ENCODE results near the gene DPY19L3. TPM values are rescaled to one million over a fixed set of nuclear protein-coding genes. Genes with fewer than 3 reads are reported as not detected.
"Not testable (repeated sequence)": the region's sequence is repeated elsewhere in the genome, so short reads cannot be mapped to it uniquely, and the experiment has no call there.

The DPY19L3 gene
- total and polyA plus RNA-seq, 2 donors: 6.9 to 62.7 TPM

GRCh38 chr19:32465176-32465575 is 59.6 kb downstream of the DPY19L3 start:
- WGBS: 93% methylated on average over 2 of the region's 2 CpGs
- Histone ChIP-seq H3K27ac (ENCODE audit: low read depth) (no peak overlapping the region), H3K36me3 (ENCODE audit: insufficient read depth) (peaks cover 2% of the 10 kb centered on the region), H3K4me1 (ENCODE audit: insufficient read depth) (no peaks in the 10 kb centered on the region), H3K4me3 (ENCODE audit: low read depth, low read length) (no peak overlapping the region)
- DNase-seq (ENCODE audit: extremely low spot score): no peak

DNA sequence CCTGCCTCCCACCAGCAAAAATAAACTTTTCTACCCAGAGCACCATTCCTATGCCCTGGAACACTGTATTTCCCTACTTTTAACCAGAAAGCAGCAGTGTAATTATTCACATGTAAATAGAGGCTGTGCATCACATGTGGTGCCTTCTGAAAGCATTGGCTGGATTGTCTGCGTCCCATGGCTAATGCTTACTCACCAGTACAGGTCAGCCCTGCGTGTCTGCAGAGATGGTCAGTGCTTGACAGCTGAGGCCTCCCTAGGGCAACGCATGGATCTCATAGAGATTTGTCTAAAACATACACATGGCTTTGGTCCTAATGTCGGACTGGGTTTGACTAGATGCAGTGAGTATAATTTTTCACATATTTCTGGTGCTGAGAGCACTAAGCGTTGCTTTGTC is 64.2 kb downstream of the DPY19L3 start:
- 93% methylated on average over 5 of the region's 5 CpGs for WGBS
- H3K4me1 ChIP-seq (ENCODE audit: insufficient read depth): no peaks in the 10 kb centered on the region

GRCh38 chr19:32471095-32471494 is 65.5 kb downstream of the DPY19L3 start:
- no peak for DNase-seq (ENCODE audit: extremely low spot score)
- peaks cover 2% of the 10 kb centered on the region for H3K36me3 ChIP-seq (ENCODE audit: insufficient read depth)
- H3K4me1 ChIP-seq (ENCODE audit: insufficient read depth): no peaks in the 10 kb centered on the region
- H3K4me3 ChIP-seq (ENCODE audit: low read depth, low read length): no peak overlapping the region
- H3K27ac ChIP-seq (ENCODE audit: low read depth): no peak overlapping the region
- 78% methylated on average over 7 of the region's 7 CpGs for WGBS

More for the DNA sequence above, 64.2 kb downstream of the DPY19L3 start:
- Histone ChIP-seq H3K4me3 (ENCODE audit: low read depth, low read length) (no peak overlapping the region), H3K36me3 (ENCODE audit: insufficient read depth) (peaks cover 2% of the 10 kb centered on the region), H3K27ac (ENCODE audit: low read depth) (no peak overlapping the region)
- DNase-seq (ENCODE audit: extremely low spot score): no peak

GRCh38 chr19:32471811-32472210 is 66.2 kb downstream of the DPY19L3 start:
- H3K27ac ChIP-seq (ENCODE audit: low read depth): no peak overlapping the region
- no peak overlapping the region for H3K4me3 ChIP-seq (ENCODE audit: low read depth, low read length)
- H3K36me3 ChIP-seq (ENCODE audit: insufficient read depth): peaks cover 2% of the 10 kb centered on the region
- no peaks in the 10 kb centered on the region for H3K4me1 ChIP-seq (ENCODE audit: insufficient read depth)
- WGBS: 80% methylated on average over 7 of the region's 7 CpGs
- DNase-seq (ENCODE audit: extremely low spot score): no peak

GRCh38 chr19:32475141-32476031 is 69.8 kb downstream of the DPY19L3 start:
- Histone ChIP-seq H3K4me1 (ENCODE audit: insufficient read depth) (no peaks in the 10 kb centered on the region), H3K36me3 (ENCODE audit: insufficient read depth) (no peaks in the 10 kb centered on the region), H3K27ac (ENCODE audit: low read depth) (no peak overlapping the region), H3K4me3 (ENCODE audit: low read depth, low read length) (no peak overlapping the region)
- WGBS: 94% methylated on average over 11 of the region's 11 CpGs
- no peak for DNase-seq (ENCODE audit: extremely low spot score)

DNA sequence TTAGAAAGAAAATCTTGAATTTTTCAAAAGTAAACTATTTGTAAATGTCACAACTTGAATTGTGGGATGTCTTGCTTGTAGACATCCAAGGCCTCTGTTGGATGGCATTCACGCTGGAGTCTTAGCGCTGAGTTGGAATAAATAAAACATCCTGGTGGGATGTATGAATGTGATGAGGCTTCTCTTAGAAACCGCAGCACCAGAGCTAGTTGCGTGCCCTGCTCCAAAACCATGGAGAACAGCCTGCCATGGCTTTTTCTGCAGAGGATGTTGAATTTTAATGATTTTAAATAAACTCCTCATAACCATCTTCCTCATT is 70.4 kb downstream of the DPY19L3 start:
- no peak for DNase-seq (ENCODE audit: extremely low spot score)
- Histone ChIP-seq H3K4me1 (ENCODE audit: insufficient read depth) (no peaks in the 10 kb centered on the region), H3K36me3 (ENCODE audit: insufficient read depth) (no peaks in the 10 kb centered on the region), H3K4me3 (ENCODE audit: low read depth, low read length) (no peak overlapping the region), H3K27ac (ENCODE audit: low read depth) (no peak overlapping the region)
- WGBS: 95% methylated on average over 4 of the region's 4 CpGs

DNA sequence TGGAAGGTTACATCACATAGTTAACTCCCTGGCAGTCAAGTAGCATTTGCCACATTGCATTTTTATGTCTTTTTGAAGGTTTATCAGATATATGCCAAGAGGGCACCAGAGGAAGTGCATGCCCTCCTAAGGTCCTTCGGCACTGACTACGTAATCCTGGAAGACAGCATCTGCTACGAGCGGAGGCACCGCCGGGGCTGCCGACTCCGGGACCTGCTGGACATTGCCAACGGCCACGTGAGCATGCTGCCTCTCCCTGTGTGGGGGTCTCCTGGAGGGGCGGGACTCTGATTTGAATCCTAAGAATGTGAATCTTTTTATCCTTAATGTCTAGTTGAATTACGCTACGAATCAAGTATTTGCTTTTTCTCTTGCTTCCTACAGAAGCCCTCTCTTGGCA is 74.8 kb downstream of the DPY19L3 start:
- Histone ChIP-seq H3K4me1 (ENCODE audit: insufficient read depth) (no peaks in the 10 kb centered on the region), H3K27ac (ENCODE audit: low read depth) (no peak overlapping the region), H3K36me3 (ENCODE audit: insufficient read depth) (no peaks in the 10 kb centered on the region), H3K4me3 (ENCODE audit: low read depth, low read length) (no peak overlapping the region)
- 82% methylated on average over 13 of the region's 13 CpGs for WGBS
- DNase-seq (ENCODE audit: extremely low spot score): no peak

DNA sequence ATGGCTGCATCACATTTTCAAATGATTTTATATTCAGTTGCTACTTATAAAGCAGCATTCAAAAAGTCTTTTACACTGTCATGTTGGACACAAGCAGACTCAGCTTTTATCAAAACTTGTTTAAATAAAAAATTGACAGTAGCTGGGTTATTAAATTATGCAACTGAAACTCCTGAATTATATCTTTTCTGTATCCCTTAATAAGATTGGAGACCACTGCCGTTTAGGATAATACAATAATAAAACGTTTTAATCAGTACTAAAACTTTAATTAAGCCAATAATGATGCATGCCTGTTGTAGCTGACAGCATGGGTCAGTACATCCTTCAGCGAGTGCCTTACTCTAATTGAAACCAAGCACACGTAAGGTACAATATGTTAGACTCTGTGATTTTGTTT is 78.0 kb downstream of the DPY19L3 start:
- Histone ChIP-seq H3K4me1 (ENCODE audit: insufficient read depth) (no peaks in the 10 kb centered on the region), H3K27ac (ENCODE audit: low read depth) (no peak overlapping the region), H3K4me3 (ENCODE audit: low read depth, low read length) (no peak overlapping the region), H3K36me3 (ENCODE audit: insufficient read depth) (peaks cover 1% of the 10 kb centered on the region)
- DNase-seq (ENCODE audit: extremely low spot score): no peak
- 86% methylated on average over 4 of the region's 4 CpGs for WGBS

DNA sequence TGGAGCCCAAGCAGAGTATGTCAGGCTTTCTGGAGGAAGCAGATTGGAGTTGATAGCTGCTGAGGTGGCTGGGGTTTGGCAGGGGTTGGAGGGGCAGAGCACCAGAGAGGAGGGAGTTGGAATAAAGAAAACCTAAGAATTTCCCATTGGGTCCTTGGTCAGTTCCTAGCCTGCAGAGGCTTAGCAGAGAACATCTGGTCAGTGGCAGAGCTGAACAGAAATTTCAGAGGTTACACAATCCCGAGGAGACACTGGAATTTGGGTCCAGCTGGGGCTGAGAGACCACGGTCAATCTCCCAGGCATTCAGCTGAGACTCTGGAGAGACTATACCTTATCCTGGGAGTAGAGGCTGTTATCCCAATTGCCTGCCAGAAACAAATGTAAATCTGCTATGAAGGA is 84.4 kb downstream of the DPY19L3 start:
- DNase-seq (ENCODE audit: extremely low spot score): no peak
- 75% methylated on average over 2 of the region's 2 CpGs for WGBS
- no peak overlapping the region for H3K4me3 ChIP-seq (ENCODE audit: low read depth, low read length)
- no peak overlapping the region for H3K27ac ChIP-seq (ENCODE audit: low read depth)
- no peaks in the 10 kb centered on the region for H3K4me1 ChIP-seq (ENCODE audit: insufficient read depth)
- peaks cover 1% of the 10 kb centered on the region for H3K36me3 ChIP-seq (ENCODE audit: insufficient read depth)

DNA sequence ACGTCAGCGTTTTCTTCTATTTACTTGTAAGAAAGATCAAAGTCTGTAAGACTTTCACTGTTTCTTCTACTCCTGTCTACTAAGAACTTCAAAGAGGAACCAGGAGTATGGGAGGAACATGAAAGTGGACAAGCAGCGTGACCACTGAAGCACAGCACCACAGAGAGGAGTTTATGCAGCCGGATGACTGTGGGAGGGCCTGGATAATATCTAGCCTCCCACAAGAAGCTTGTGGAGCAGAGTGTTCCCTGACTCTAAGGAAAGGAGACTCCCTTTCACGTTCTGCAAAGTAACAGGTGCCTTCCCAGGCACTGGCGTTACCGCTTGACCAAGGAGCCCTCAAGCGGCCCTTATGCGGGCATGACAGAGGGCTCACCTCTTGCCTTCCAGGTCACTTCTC is 91.8 kb downstream of the DPY19L3 start:
- no peak overlapping the region for H3K4me3 ChIP-seq (ENCODE audit: low read depth, low read length)
- DNase-seq (ENCODE audit: extremely low spot score): no peak
- WGBS: 85% methylated on average over 9 of the region's 9 CpGs

DNA sequence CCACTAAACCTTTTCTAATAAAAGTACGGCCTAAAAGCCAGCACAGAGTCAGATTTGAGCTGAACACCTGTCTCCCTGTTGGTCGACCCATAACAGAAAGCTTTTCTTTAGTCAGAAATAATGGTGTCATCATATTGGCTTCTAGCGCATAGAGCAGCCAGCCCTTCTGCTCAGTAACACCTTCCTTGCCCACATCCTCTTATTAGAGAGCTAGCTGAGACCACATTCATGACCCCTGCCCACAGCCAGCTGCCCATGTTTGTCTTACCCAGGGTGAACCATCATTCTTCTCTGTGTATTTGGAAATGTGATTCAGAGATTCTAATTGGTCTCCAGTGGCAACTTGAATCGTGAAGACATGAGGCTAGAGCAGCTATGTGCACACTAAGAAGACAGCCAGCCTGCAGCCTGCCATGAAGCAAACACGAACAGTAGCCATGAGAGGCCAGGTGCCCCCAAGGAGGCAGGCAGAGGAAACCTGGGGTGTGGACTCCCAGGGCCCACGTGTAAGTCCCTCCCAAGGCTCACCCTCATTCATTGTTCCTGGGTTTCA is 93.2 kb downstream of the DPY19L3 start:
- DNase-seq (ENCODE audit: extremely low spot score): no peak
- no peak overlapping the region for H3K4me3 ChIP-seq (ENCODE audit: low read depth, low read length)
- H3K4me1 ChIP-seq (ENCODE audit: insufficient read depth): no peaks in the 10 kb centered on the region
- H3K27ac ChIP-seq (ENCODE audit: low read depth): no peak overlapping the region
- 56% methylated on average over 6 of the region's 6 CpGs for WGBS
- H3K36me3 ChIP-seq (ENCODE audit: insufficient read depth): no peaks in the 10 kb centered on the region

More for the DNA sequence above, 91.8 kb downstream of the DPY19L3 start:
- no peak overlapping the region for H3K27ac ChIP-seq (ENCODE audit: low read depth)
- H3K4me1 ChIP-seq (ENCODE audit: insufficient read depth): no peaks in the 10 kb centered on the region
- H3K36me3 ChIP-seq (ENCODE audit: insufficient read depth): no peaks in the 10 kb centered on the region

DNA sequence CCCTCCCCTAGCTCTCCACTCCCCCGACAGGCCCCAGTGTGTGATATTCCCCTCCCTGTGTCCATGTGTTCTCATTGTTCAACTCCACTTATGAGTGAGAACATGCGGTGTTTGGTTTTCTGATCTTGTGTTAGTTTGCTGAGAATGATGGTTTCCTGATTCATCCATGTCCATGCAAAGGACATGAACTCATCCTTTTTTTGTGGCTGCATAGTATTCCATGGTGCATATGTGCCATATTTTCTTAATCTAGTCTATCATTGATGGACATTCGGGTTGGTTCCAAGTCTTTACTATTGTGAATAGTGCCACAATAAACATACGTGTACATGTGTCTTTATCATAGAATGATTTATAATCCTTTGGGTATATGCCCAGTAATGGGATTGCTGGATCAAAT is 106.9 kb downstream of the DPY19L3 start:
- H3K4me3 ChIP-seq (ENCODE audit: low read depth, low read length); H3K36me3 ChIP-seq (ENCODE audit: insufficient read depth); H3K4me1 ChIP-seq (ENCODE audit: insufficient read depth); H3K27ac ChIP-seq (ENCODE audit: low read depth); DNase-seq (ENCODE audit: extremely low spot score): not testable (repeated sequence)
- WGBS: 85% methylated on average over 4 of the region's 4 CpGs

GRCh38 chr19:32519023-32519422 is 113.5 kb downstream of the DPY19L3 start:
- no peak overlapping the region for H3K27ac ChIP-seq (ENCODE audit: low read depth)
- H3K36me3 ChIP-seq (ENCODE audit: insufficient read depth): no peaks in the 10 kb centered on the region
- no peaks in the 10 kb centered on the region for H3K4me1 ChIP-seq (ENCODE audit: insufficient read depth)
- no peak overlapping the region for H3K4me3 ChIP-seq (ENCODE audit: low read depth, low read length)
- no peak for DNase-seq (ENCODE audit: extremely low spot score)
- 2% methylated on average over 1 of the region's 1 CpG for WGBS

GRCh38 chr19:32522967-32523366 is 117.4 kb downstream of the DPY19L3 start:
- H3K4me3 ChIP-seq (ENCODE audit: low read depth, low read length): no peak overlapping the region
- no peaks in the 10 kb centered on the region for H3K36me3 ChIP-seq (ENCODE audit: insufficient read depth)
- no peaks in the 10 kb centered on the region for H3K4me1 ChIP-seq (ENCODE audit: insufficient read depth)
- 83% methylated on average over 9 of the region's 9 CpGs for WGBS
- H3K27ac ChIP-seq (ENCODE audit: low read depth): no peak overlapping the region
- no peak for DNase-seq (ENCODE audit: extremely low spot score)

All from urinary bladder (tissue), 4 donors.